Measurements from ENCODE around the gene PRKG1. TPM values are rescaled to one million over a fixed set of nuclear protein-coding genes. Genes with fewer than 3 reads are reported as not detected.

Gene PRKG1
- total RNA-seq, 1 experiment from 2014 or later: 10.4 TPM

DNA sequence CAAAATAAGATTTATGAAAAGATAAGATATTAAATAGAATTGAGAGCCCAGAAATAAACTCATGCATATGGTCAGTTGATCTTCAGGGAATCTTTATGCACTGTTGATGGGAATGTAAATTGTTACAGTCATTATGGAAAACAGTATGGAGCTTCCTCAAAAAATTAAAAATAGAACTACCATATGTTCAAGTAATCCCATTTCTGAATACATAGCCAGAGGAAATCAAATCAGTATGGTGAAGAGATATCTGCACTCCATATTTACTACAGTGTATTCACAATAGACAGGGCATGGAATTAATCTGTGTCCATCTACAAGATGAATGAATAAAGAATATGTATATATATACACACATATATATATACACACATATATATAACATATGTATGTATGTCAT is 747.5 kb downstream of the PRKG1 start:
- H2BK120ac ChIP-seq (ENCODE audit: low read depth, low read length, poor library complexity, severe bottlenecking): no peak overlapping the region
- no peak overlapping the region for H2AK5ac ChIP-seq (ENCODE audit: insufficient read length, low read length)
- H3K79me1 ChIP-seq (ENCODE audit: insufficient read depth, low read depth, low read length, poor library complexity, severe bottlenecking): no peaks in the 10 kb centered on the region
- no peak overlapping the region for H3K9ac ChIP-seq (ENCODE audit: extremely low read depth, insufficient read length, low read length)
- no peak overlapping the region for H3K27ac Mint-ChIP-seq
- H3K4me3 Mint-ChIP-seq: no peak overlapping the region
- no peak overlapping the region for H4K5ac ChIP-seq (ENCODE audit: insufficient read length, low read depth, low read length)
- H3K9me3 Mint-ChIP-seq: no peaks in the 10 kb centered on the region; a peak in 2 of 5 replicates
- no peak overlapping the region for H3K23ac ChIP-seq (ENCODE audit: insufficient read length, low read depth, low read length)
- TF ChIP-seq CTCF (conservative IDR thresholded peaks at IDR 0.05): no peak
- no peak overlapping the region for H2BK15ac ChIP-seq (ENCODE audit: low read depth, low read length)
- no peaks in the 10 kb centered on the region for H3K23me2 ChIP-seq (ENCODE audit: insufficient read length, low read depth, low read length, poor library complexity, severe bottlenecking)
- DNase-seq: no peak
- no peak overlapping the region for H3K14ac ChIP-seq (ENCODE audit: insufficient read depth, low read length)
- H4K91ac ChIP-seq (ENCODE audit: insufficient read length, low read depth, low read length): no peak overlapping the region
- no peaks in the 10 kb centered on the region for H3K79me2 ChIP-seq (ENCODE audit: insufficient read depth, low read length)
- no peak overlapping the region for H2BK20ac ChIP-seq (ENCODE audit: low read depth, low read length, poor library complexity, severe bottlenecking)
- peaks cover 0 to 5% (median 0%) of the 10 kb centered on the region in 3 experiments; a peak in 2 of 7 replicates for H3K36me3 Mint-ChIP-seq (ENCODE audit: insufficient read depth in 1 of 3, low read depth in 3 of 3)
- H3K27me3 ChIP-seq (ENCODE audit: insufficient read depth, low read length): no peaks in the 10 kb centered on the region
- H2AFZ ChIP-seq (ENCODE audit: low read length): no peak overlapping the region
- no peak overlapping the region for H2BK5ac ChIP-seq (ENCODE audit: insufficient read length, low read length)
- no peak overlapping the region for H3K27ac ChIP-seq (ENCODE audit: insufficient read length, low read depth, low read length)
- no peak overlapping the region for H2BK12ac ChIP-seq (ENCODE audit: insufficient read length, low read depth, low read length)
- no peaks in the 10 kb centered on the region for H3K27me3 Mint-ChIP-seq (ENCODE audit: low read depth)
- H3K4ac ChIP-seq (ENCODE audit: low read depth, low read length): no peak overlapping the region
- H3K4me1 Mint-ChIP-seq: peaks cover 2 to 4% of the 10 kb centered on the region in 2 experiments; a peak in 1 of 4 replicates
- H3K18ac ChIP-seq (ENCODE audit: insufficient read length, low read depth, low read length): no peak overlapping the region
- no peaks in the 10 kb centered on the region for H4K20me1 ChIP-seq (ENCODE audit: control insufficient read depth, insufficient read depth, insufficient read length)
- H3K56ac ChIP-seq (ENCODE audit: insufficient read length, low read depth, low read length): no peak overlapping the region
- no peaks in the 10 kb centered on the region; the same call in 1 of the 2 replicates for H3K4me1 ChIP-seq (ENCODE audit: insufficient read depth, low read length)
- no peaks in the 10 kb centered on the region for H3K9me3 ChIP-seq (ENCODE audit: control insufficient read depth, low read depth, low read length)
- no peak overlapping the region for H3K4me2 ChIP-seq (ENCODE audit: insufficient read depth, insufficient read length, low read length)
- H3T11ph ChIP-seq (ENCODE audit: low read length): no peak overlapping the region
- no peak overlapping the region for H4K8ac ChIP-seq (replicated peaks; ENCODE audit: insufficient read length, low read depth, low read length)

All from H9 (cell line).